C4-2B (cell line): ENCODE measurements around the gene HLCS.

Experiments used
- H3K27ac ChIP-seq: fragments of 450-650 bp; 2 replicates; pipeline ENCODE4 v1.5.1; 2017
- ZFX ChIP-seq: fragments of 450-650 bp; IDR thresholded peaks from 2 replicates; pipeline ENCODE4 v1.6.1; 2017
- TF ChIP-seq, protein P1 (sequence below): fragments of 450-650 bp; conservative IDR thresholded peaks from 2 replicates; pipeline ENCODE4 v1.5.1; 2017; ENCODE audit warnings: mild to moderate bottlenecking

Gene HLCS

GRCh38 chr21:36883532-36884486, 82.7 kb downstream of the HLCS start:
- H3K27ac ChIP-seq: no peak overlapping the region
- no peak for TF ChIP-seq ZFX
- TF ChIP-seq, protein P1, sequence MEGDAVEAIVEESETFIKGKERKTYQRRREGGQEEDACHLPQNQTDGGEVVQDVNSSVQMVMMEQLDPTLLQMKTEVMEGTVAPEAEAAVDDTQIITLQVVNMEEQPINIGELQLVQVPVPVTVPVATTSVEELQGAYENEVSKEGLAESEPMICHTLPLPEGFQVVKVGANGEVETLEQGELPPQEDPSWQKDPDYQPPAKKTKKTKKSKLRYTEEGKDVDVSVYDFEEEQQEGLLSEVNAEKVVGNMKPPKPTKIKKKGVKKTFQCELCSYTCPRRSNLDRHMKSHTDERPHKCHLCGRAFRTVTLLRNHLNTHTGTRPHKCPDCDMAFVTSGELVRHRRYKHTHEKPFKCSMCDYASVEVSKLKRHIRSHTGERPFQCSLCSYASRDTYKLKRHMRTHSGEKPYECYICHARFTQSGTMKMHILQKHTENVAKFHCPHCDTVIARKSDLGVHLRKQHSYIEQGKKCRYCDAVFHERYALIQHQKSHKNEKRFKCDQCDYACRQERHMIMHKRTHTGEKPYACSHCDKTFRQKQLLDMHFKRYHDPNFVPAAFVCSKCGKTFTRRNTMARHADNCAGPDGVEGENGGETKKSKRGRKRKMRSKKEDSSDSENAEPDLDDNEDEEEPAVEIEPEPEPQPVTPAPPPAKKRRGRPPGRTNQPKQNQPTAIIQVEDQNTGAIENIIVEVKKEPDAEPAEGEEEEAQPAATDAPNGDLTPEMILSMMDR: no peak

- TF ChIP-seq ZFX: no peak
- TF ChIP-seq, protein P1: no peak
Observed at GRCh38 chr21:36882776-36883175, 83.7 kb downstream of the HLCS start.

GRCh38 chr21:36881228-36881627, 85.2 kb downstream of the HLCS start:
- H3K27ac ChIP-seq: no peak overlapping the region
- TF ChIP-seq, protein P1: no peak
- TF ChIP-seq ZFX: no peak

More at GRCh38 chr21:36882776-36883175, 83.7 kb downstream of the HLCS start:
- no peak overlapping the region for H3K27ac ChIP-seq

DNA sequence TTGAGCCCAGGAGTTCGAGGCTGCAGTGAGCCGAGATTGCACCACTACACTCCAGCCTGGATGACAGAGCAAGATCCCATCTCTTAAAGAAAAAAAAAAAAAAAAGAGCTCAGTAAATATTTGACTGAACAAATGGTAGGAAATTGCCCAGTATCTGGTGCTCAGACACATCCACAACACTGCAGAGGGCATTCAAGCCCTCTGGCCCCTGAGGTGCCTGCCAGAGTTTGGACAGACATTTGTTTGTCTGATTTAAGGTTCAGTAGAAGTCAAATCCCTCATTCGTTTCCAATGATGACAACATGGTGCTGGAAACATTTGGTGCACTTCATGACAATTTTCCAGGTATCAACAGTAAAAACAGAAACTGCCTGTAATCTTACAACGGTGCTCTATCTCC, 86.6 kb downstream of the HLCS start:
- no peak for TF ChIP-seq ZFX
- TF ChIP-seq, protein P1: no peak
- H3K27ac ChIP-seq: no peak overlapping the region

DNA sequence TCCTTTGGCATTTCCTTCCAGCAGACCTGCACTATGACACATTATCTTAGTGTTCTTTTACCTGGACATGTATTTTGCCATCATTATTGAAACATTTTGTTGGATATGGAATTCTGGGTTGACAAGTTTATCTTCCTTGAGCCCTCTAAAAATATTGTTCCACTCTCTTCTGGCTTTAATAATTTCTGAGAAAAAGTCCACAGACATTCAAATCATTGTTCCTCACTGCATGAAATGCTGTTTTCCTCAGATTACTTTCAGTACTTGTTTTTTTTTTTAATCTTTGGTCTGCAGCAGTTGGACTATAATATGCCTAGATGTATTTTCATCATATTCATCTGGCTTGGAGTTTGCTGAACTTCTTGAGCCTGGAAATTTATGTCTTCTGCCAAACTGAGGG, 88.7 kb downstream of the HLCS start:
- TF ChIP-seq, protein P1: no peak
- no peak for TF ChIP-seq ZFX
- H3K27ac ChIP-seq: no peak overlapping the region

DNA sequence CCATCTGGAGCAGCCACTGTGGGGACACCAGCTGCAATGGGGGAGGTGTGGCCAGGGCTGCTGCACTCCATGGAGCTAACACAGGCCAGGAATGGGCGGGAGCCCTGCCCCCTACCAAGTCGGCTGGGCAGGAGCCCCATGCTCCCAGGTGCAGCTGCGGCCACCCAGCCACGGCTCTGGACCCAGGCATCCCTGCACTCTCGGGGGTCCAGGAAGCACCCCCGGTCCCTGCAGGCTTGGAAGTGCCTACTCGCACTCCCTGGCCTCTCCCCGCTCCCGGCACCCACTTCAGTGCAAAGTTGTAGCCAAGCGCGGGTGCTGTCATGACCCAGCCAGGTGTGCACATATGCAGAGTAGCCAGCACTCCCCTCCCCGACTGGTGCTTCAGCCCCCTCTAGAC, 91.8 kb downstream of the HLCS start:
- TF ChIP-seq, protein P1: no peak
- TF ChIP-seq ZFX: no peak
- H3K27ac ChIP-seq: no peak overlapping the region

DNA sequence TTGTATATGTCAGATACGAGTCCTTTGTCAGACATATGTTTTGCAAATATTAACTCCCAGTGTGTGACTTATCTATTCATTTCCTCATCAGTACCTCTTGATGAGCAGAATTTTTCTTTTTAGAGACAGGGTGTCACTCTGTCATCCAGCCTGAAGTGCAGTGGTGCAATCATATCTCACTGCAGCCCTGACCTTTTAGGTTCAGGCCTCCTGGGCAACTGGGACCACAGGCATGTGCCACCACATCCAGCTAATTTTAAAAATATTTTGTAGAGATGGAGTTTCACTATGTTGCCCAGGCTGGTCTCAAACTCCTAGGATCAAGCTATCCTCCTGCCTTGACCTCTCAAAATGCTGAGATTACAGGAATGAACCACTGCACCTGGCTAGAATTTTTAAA, 93.0 kb downstream of the HLCS start:
- TF ChIP-seq ZFX: no peak
- TF ChIP-seq, protein P1: no peak
- H3K27ac ChIP-seq: no peak overlapping the region
